T-cell (primary cell): Measurements from ENCODE around the gene BRICD5. TPM values are rescaled to one million over a fixed set of nuclear protein-coding genes. Genes with fewer than 3 reads are reported as not detected.
A peak's percentile ranks its signal among the peaks of the same experiment; 100 is the strongest.

ENCODE experiments used
- ATAC-seq, 4 experiments: fragments of 200-7000 bp in 3 of 4; fragments of 150-1000 bp in 1 of 4; cut with Tn5 transposase; replicated peaks in 1 of 4; 1 replicate in 3 of 4; 2 replicates in 1 of 4; pipeline ENCODE4 v1.10.0; 2021; ENCODE audit warnings: moderate library complexity in 3 of 4, mild to moderate bottlenecking in 2 of 4, moderate number of reproducible peaks in 1 of 4
- CTCF ChIA-PET, 2 donors: fragments of 300-600 bp; sonication (Branson Sonifier 250); formaldehyde crosslinking; loops; one replicate each; lab custom pipeline; 2022; ENCODE audit warnings: antibody characterized with exemption in 2 of 2; lab: Charles Lee
- POLR2A ChIA-PET, 2 donors: fragments of 300-600 bp; sonication (Branson Sonifier 250); formaldehyde crosslinking; loops; one replicate each; lab custom pipeline; 2022; ENCODE audit warnings: antibody characterized with exemption in 2 of 2; lab: Charles Lee
- DNase-seq, 35 experiments: peaks; one replicate each; pipeline versions ENCODE4 v3.0.0 to v3.0.0-alpha.2; 2013 to 2023
- H3K27ac ChIP-seq: one replicate; pipeline ENCODE4 v1.5.1; 2013; ENCODE audit warnings: low read length
- H3K27me3 ChIP-seq, 2 experiments: replicated peaks in 1 of 2; 1 replicate in 1 of 2; 2 replicates in 1 of 2; pipeline versions ENCODE4 v1.6.1 to v1.7.0; 2013; ENCODE audit warnings: low read length in 1 of 2, mixed read lengths in 1 of 2; ENCODE audit not compliant: control insufficient read depth in 2 of 2, insufficient read depth in 2 of 2; ENCODE audit errors: extremely low read depth in 1 of 2
- H3K36me3 ChIP-seq, 2 donors: 1 replicate in 1 of 2; 2 replicates in 1 of 2; pipeline versions ENCODE4 v1.6.1 to v1.7.0; 2013; ENCODE audit warnings: low read length in 1 of 2; ENCODE audit not compliant: control insufficient read depth in 2 of 2, insufficient read depth in 1 of 2; ENCODE audit errors: extremely low read depth in 1 of 2
- H3K4me1 ChIP-seq, 2 experiments: 1 replicate in 1 of 2; 2 replicates in 1 of 2; pipeline versions ENCODE4 v1.6.1 to v1.7.0; 2013; ENCODE audit warnings: low read length in 2 of 2, mixed read lengths in 1 of 2; ENCODE audit not compliant: insufficient read depth in 2 of 2, control insufficient read depth in 1 of 2; ENCODE audit errors: extremely low read depth in 1 of 2
- H3K4me3 ChIP-seq, 2 donors: 1 replicate in 1 of 2; 2 replicates in 1 of 2; pipeline versions ENCODE4 v1.5.1 to v1.7.0; 2013; ENCODE audit warnings: mild to moderate bottlenecking in 2 of 2, low read length in 1 of 2, moderate library complexity in 1 of 2; ENCODE audit not compliant: control insufficient read depth in 1 of 2; ENCODE audit errors: extremely low read depth in 1 of 2
- H3K9me3 ChIP-seq: 2 replicates; pipeline ENCODE4 v1.7.0; 2013
- H3K27ac Mint-ChIP-seq, 2 donors: one replicate each; pipeline ENCODE4 v1.8.0; 2020 to 2021; ENCODE audit warnings: mild to moderate bottlenecking in 2 of 2, mixed read lengths in 2 of 2
- H3K27me3 Mint-ChIP-seq, 2 donors: one replicate each; pipeline ENCODE4 v1.8.0; 2021 to 2022; ENCODE audit warnings: mixed read lengths in 2 of 2
- H3K36me3 Mint-ChIP-seq: one replicate; pipeline ENCODE4 v1.8.0; 2021; ENCODE audit warnings: mixed read lengths
- H3K4me1 Mint-ChIP-seq, 3 donors: one replicate each; pipeline ENCODE4 v1.8.0; 2020 to 2022; ENCODE audit warnings: mixed read lengths in 3 of 3, mild to moderate bottlenecking in 1 of 3
- H3K4me3 Mint-ChIP-seq, 3 donors: one replicate each; pipeline ENCODE4 v1.8.0; 2020 to 2022; ENCODE audit warnings: mild to moderate bottlenecking in 3 of 3, mixed read lengths in 3 of 3, moderate library complexity in 3 of 3
- H3K9me3 Mint-ChIP-seq, 3 donors: one replicate each; pipeline ENCODE4 v1.8.0; 2020 to 2022; ENCODE audit warnings: mixed read lengths in 3 of 3
- WGBS: methylation state at CpG from one replicate; pipeline ENCODE4 v1.1.5; 2013; ENCODE audit warnings: missing lambda C conversion rate; ENCODE audit not compliant: insufficient coverage; 5-methylcytosine and 5-hydroxymethylcytosine counted together
- total RNA-seq, 35 experiments: library from RNA in 6 of 35; stranded (reverse) in 6 of 35; fragments of 120-200 nt in 1 of 35; gene quantifications; one replicate each; pipeline versions ENCODE4 v1.2.1 to v1.2.4 and lab custom pipeline; 2013 to 2026

The BRICD5 gene
- total RNA-seq, 5 donors from 2014 or later (not counting 1 experiment from before 2014, with no cell fraction given), result 6.7 to 27.7 (median 20.4) TPM

DNA sequence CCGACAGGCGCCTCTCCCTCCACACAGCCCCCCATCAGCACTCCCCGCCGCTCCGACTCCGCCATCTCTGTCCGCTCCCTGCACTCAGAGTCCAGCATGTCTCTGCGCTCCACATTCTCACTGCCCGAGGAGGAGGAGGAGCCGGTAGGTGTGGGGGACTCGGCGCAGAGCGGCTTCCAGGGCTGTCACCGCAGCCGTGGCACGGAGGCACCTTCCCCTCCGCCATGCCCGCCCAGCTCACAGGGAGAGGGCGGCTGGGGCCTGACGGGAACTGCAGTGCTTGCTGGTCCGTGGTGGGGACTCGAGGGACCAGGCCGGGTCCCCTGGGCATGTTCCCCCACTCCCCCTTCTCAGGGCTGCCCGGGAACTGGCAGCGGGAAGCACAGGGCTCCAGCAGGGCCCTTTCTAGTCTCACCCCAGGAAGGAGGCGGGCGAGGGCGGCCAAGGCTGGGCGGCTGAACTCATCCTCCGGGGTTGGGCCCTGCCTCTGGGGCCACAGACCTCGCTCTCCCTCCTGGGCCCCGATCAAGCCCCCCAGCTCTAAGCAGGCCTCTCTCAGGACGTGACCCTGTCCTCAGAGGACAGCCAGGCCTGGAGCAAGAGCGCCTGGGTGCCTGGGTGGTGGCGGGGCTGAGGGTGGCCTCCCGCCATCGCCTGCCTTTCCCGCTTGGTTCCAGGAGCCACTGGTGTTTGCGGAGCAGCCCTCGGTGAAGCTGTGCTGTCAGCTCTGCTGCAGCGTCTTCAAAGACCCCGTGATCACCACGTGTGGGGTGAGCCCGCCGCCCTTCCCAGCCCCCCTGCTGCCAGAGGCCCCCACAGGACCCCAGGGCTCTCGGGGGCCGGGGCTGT, 39.9 kb downstream of the BRICD5 start:
- H3K9me3 Mint-ChIP-seq, result no peaks in the 10 kb centered on the region
- POLR2A ChIA-PET, result no interaction called here
- WGBS, result 96% methylated on average over 34 of the region's 47 CpGs

GRCh38 chr16:2170080-2170479, 40.6 kb downstream of the BRICD5 start:
- POLR2A ChIA-PET, result no interaction called here
- Histone ChIP-seq H3K27me3 (no peaks in the 10 kb centered on the region), H3K4me3 (no peak overlapping the region), H3K27ac (no peak overlapping the region), H3K36me3 (peaks cover 24 to 36% of the 10 kb centered on the region in 2 donors), H3K9me3 (no peaks in the 10 kb centered on the region), H3K4me1 (no peaks in the 10 kb centered on the region)
- CTCF ChIA-PET, result no interaction called here
- Mint-ChIP-seq H3K27ac (no peak overlapping the region), H3K4me3 (no peak overlapping the region), H3K36me3 (peaks cover 10% of the 10 kb centered on the region), H3K4me1 (no peaks in the 10 kb centered on the region), H3K27me3 (no peaks in the 10 kb centered on the region), H3K9me3 (no peaks in the 10 kb centered on the region)
- ATAC-seq, result no peak
- 95% methylated on average over 10 of the region's 18 CpGs for WGBS
- no peak for DNase-seq

More for the DNA sequence above, 39.9 kb downstream of the BRICD5 start:
- Histone ChIP-seq H3K9me3 (no peaks in the 10 kb centered on the region), H3K27me3 (no peaks in the 10 kb centered on the region), H3K4me1 (no peaks in the 10 kb centered on the region), H3K27ac (no peak overlapping the region), H3K4me3 (no peak overlapping the region), H3K36me3 (peaks cover 29 to 41% of the 10 kb centered on the region in 2 donors)
- Mint-ChIP-seq H3K27ac (no peak overlapping the region), H3K4me3 (no peak overlapping the region), H3K27me3 (no peaks in the 10 kb centered on the region), H3K4me1 (no peaks in the 10 kb centered on the region), H3K36me3 (peaks cover 12% of the 10 kb centered on the region)
- ATAC-seq, result no peak
- CTCF ChIA-PET, result no interaction called here
- no peak for DNase-seq

- Mint-ChIP-seq H3K27me3 (no peaks in the 10 kb centered on the region), H3K9me3 (no peaks in the 10 kb centered on the region), H3K4me3 (no peak overlapping the region), H3K4me1 (peaks cover 0 to 3% (median 2%) of the 10 kb centered on the region in 3 donors), H3K27ac (no peak overlapping the region), H3K36me3 (peaks cover 3% of the 10 kb centered on the region)
- ChIA-PET POLR2A (no interaction called here), CTCF (no interaction called here)
- peaks cover 19 to 20% of the 10 kb centered on the region in 2 donors for H3K36me3 ChIP-seq
- H3K27ac ChIP-seq, result no peak overlapping the region
- no peak overlapping the region for H3K4me3 ChIP-seq
- no peaks in the 10 kb centered on the region for H3K27me3 ChIP-seq
- WGBS, result 97% methylated on average over 17 of the region's 18 CpGs
- H3K4me1 ChIP-seq, result peaks cover 0 to 8% of the 10 kb centered on the region in 2 experiments
- H3K9me3 ChIP-seq, result no peaks in the 10 kb centered on the region
- ATAC-seq (no peak), DNase-seq (no peak)
Observed at GRCh38 chr16:2167068-2167638, 43.5 kb downstream of the BRICD5 start.

DNA sequence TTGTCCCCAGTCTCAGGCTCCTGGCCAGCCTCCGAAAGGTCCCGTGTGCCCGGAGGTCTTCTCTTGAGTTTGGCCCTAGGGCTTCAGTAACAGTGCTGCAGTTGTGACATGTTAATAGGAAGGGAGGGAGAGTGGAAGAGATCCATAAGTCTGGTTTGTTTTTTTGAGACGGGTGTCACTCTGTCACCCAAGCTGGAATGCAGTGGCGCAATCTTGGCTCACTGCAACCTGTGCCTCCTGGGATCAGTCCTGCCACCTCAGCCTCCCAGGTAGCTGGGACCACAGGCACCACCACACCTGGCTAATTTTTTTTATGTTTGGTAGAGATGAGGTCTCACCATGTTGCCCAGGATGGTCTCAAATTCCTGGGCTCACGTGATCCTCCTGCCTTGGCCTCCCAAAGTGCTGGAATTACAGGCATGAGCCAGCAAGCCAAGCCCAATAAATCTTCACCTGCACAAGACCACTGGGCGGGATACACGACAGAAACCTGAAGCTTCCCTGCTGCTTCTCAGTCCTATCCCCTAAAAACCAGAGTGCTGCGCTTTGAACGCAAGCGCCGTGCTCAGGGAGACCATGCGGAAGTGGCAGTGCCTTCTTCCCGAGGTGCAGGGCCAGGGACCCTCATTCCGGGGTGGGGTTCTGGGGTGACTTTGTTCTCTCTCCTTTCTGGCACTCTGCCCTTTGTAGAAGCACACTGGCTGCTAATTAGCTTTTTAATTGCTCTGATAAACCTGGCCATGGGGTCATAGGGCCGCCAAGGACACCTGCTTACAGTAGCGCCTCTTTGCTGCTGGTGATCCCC, 44.2 kb downstream of the BRICD5 start:
- POLR2A ChIA-PET, result no interaction called here
- ATAC-seq (no peak), DNase-seq (no peak)
- H3K4me3 ChIP-seq, result no peak overlapping the region
- CTCF ChIA-PET, result no interaction called here
- peaks cover 0 to 9% of the 10 kb centered on the region in 2 experiments for H3K4me1 ChIP-seq
- H3K4me1 Mint-ChIP-seq, result peaks cover 0 to 3% (median 2%) of the 10 kb centered on the region in 3 donors
- H3K27me3 ChIP-seq, result no peaks in the 10 kb centered on the region
- H3K36me3 Mint-ChIP-seq, result peaks cover 3% of the 10 kb centered on the region
- H3K27ac Mint-ChIP-seq, result no peak overlapping the region
- no peak overlapping the region for H3K27ac ChIP-seq
- no peak overlapping the region for H3K4me3 Mint-ChIP-seq
- H3K36me3 ChIP-seq, result peaks cover 14 to 20% of the 10 kb centered on the region in 2 donors
- H3K9me3 ChIP-seq, result no peaks in the 10 kb centered on the region
- no peaks in the 10 kb centered on the region for H3K9me3 Mint-ChIP-seq
- H3K27me3 Mint-ChIP-seq, result no peaks in the 10 kb centered on the region
- WGBS, result 97% methylated on average over 13 of the region's 17 CpGs

DNA sequence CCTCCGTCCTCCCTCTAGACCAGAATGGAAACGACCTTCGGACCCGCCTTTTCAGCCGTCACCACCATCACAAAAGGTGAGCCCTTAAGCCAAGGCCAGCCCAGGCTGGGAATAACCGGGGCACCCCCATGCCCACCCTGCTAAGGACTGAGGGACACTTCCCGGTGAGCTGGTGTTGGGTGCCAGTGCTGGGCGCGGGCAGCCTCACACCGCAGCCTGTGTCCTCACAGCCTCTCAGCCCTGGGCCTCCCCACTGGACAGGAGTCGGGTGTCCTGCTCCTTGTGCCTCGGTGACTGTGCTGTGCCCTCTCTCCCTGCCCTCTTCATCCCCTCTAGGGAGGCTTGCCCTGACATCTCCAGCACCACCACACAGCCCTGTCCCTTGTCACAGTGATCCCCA, 44.8 kb downstream of the BRICD5 start:
- H3K36me3 Mint-ChIP-seq, result peaks cover 3% of the 10 kb centered on the region
- CTCF ChIA-PET, result no interaction called here
- Histone ChIP-seq H3K9me3 (no peaks in the 10 kb centered on the region), H3K4me1 (peaks cover 0 to 10% of the 10 kb centered on the region in 2 experiments), H3K27ac (no peak overlapping the region), H3K27me3 (no peaks in the 10 kb centered on the region), H3K36me3 (peaks cover 14 to 19% of the 10 kb centered on the region in 2 donors), H3K4me3 (no peak overlapping the region)
- no peak overlapping the region for H3K4me3 Mint-ChIP-seq
- H3K27ac Mint-ChIP-seq, result no peak overlapping the region
- peaks cover 0 to 3% (median 2%) of the 10 kb centered on the region in 3 donors for H3K4me1 Mint-ChIP-seq
- no peaks in the 10 kb centered on the region for H3K27me3 Mint-ChIP-seq
- DNase-seq, result no peak
- POLR2A ChIA-PET, result no interaction called here
- WGBS, result 96% methylated on average over 12 of the region's 12 CpGs
- no peaks in the 10 kb centered on the region for H3K9me3 Mint-ChIP-seq
- ATAC-seq, result no peak

DNA sequence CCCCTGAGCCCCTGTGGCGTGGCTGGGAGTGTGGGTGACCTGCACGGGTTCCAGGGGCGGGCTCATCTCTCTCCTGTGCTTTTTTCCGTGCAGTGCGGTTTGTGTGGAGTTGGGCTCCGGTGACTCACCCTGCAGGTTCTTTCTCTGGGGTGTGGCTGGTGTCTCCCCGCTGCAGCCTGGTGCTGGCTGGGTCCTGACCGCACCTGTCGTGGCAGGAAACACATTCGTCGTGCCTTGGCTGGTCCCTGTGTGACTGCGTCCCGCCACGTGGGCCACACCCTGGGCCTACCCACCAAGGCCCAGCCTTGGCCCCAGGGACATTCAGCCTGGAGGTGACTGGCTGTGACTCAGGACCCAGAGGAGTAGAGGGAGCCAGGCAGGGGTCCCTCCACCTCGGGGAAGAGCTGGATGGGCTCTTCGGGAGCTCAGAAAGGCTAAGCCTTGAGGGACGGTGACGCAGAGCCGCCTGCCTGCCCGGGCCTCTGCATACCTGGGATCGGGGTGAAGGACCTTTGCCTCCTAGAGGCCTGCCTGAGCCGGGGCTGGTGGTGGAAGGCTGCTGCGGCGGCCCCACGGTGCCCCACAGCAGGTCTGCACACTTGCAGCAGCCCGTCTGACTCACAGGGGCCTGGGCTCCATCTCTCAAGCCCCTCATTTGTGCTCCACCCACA, 47.3 kb downstream of the BRICD5 start:
- CTCF ChIA-PET, result no interaction called here
- peak in 3 of 4 experiments; percentile 29 to 65 (median 56) for ATAC-seq

More for the DNA sequence above, 47.3 kb downstream of the BRICD5 start:
- Histone ChIP-seq H3K4me3 (no peak overlapping the region), H3K27me3 (no peaks in the 10 kb centered on the region), H3K9me3 (no peaks in the 10 kb centered on the region), H3K36me3 (peaks cover 9 to 15% of the 10 kb centered on the region in 2 donors), H3K27ac (peak overlapping the region; percentile 24), H3K4me1 (peaks cover 0 to 27% of the 10 kb centered on the region in 2 experiments)
- Mint-ChIP-seq H3K27me3 (no peaks in the 10 kb centered on the region), H3K9me3 (no peaks in the 10 kb centered on the region), H3K27ac (peak overlapping the region in 1 of 2 donors; percentile 46), H3K4me3 (no peak overlapping the region), H3K4me1 (peaks cover 0 to 6% (median 6%) of the 10 kb centered on the region in 3 donors), H3K36me3 (peaks cover 3% of the 10 kb centered on the region)
- DNase-seq, result peak in 2 of 35 experiments; percentile 20 to 27
- WGBS, result 97% methylated on average over 19 of the region's 26 CpGs
- POLR2A ChIA-PET, result no interaction called here
